A673 (cell line): Measurements from ENCODE around the gene GRAMD1B. TPM values are rescaled to one million over a fixed set of nuclear protein-coding genes. Genes with fewer than 3 reads are reported as not detected.
"Not testable (repeated sequence)": the region's sequence is repeated elsewhere in the genome, so short reads cannot be mapped to it uniquely, and the experiment has no call there.

ENCODE experiments used
- BruUV-seq: library from RNA; stranded (reverse); fragments of 400-500 nt; replicated peaks from 2 replicates; lab custom pipeline; 2021; lab: Mats Ljungman, UMichigan
- CTCF ChIA-PET: fragments of 300-600 bp; sonication (Branson Sonifier 250); formaldehyde crosslinking; loops from one replicate; lab custom pipeline; 2022; ENCODE audit warnings: antibody characterized with exemption; lab: Charles Lee
- POLR2A ChIA-PET: fragments of 300-600 bp; sonication (Branson Sonifier 250); formaldehyde crosslinking; loops from one replicate; lab custom pipeline; 2022; ENCODE audit warnings: antibody characterized with exemption; ENCODE audit not compliant: low non-redundant PET; lab: Charles Lee
- DNase-seq: peaks from one replicate; pipeline ENCODE4 v3.0.0-alpha.2; 2015; ENCODE audit warnings: low spot score
- H3K27ac ChIP-seq: fragments of 200-600 bp; sonication (generic); 2 replicates; pipeline ENCODE4 v1.5.1; 2016; ENCODE audit warnings: mixed run types, low read depth, mild to moderate bottlenecking, mixed read lengths, antibody characterized with exemption, low read length; ENCODE audit not compliant: poor library complexity, severe bottlenecking
- H3K27me3 ChIP-seq: fragments of 200-600 bp; sonication (generic); replicated peaks from 2 replicates; pipeline ENCODE4 v1.6.1; 2017; ENCODE audit warnings: mixed run types, low read depth, mild to moderate bottlenecking, mixed read lengths, antibody characterized with exemption, low read length; ENCODE audit not compliant: insufficient read depth, poor library complexity
- H3K36me3 ChIP-seq: fragments of 200-600 bp; sonication (generic); 2 replicates; pipeline ENCODE4 v1.6.1; 2016; ENCODE audit warnings: mixed run types, mild to moderate bottlenecking, mixed read lengths, antibody characterized with exemption, low read length; ENCODE audit not compliant: insufficient read depth, poor library complexity, severe bottlenecking
- H3K4me1 ChIP-seq: fragments of 200-600 bp; sonication (generic); 2 replicates; pipeline ENCODE4 v1.6.1; 2017; ENCODE audit warnings: mixed run types, mild to moderate bottlenecking, mixed read lengths, antibody characterized with exemption, low read length; ENCODE audit not compliant: insufficient read depth, poor library complexity, severe bottlenecking
- H3K4me3 ChIP-seq: fragments of 200-600 bp; sonication (generic); 2 replicates; pipeline ENCODE4 v1.5.1; 2016; ENCODE audit warnings: low read depth, mixed run types, mild to moderate bottlenecking, mixed read lengths, low read length; ENCODE audit not compliant: poor library complexity, severe bottlenecking
- H3K9me3 ChIP-seq: fragments of 200-600 bp; sonication (generic); 2 replicates; pipeline ENCODE4 v1.6.1; 2016; ENCODE audit warnings: mixed run types, low read depth, mild to moderate bottlenecking, mixed read lengths, antibody characterized with exemption, low read length; ENCODE audit not compliant: poor library complexity, severe bottlenecking
- EZH2 ChIP-seq: fragments of 200-600 bp; sonication (generic); IDR thresholded peaks from 2 replicates; pipeline ENCODE4 v1.6.1; 2017; ENCODE audit warnings: borderline replicate concordance, low read depth, mild to moderate bottlenecking, mixed read lengths, antibody characterized with exemption, low read length; ENCODE audit not compliant: poor library complexity, severe bottlenecking
- intact Hi-C: fragments of 100-400 bp; cut with micrococcal nuclease; formaldehyde crosslinking; loops from one replicate; pipeline ENCODE4 v1.10.0; 2022; ENCODE audit not compliant: unreplicated experiment
- total RNA-seq: library from RNA; stranded (reverse); gene quantifications from 2 replicates; pipeline ENCODE4 v1.2.3, GENCODE V29; 2021
- TF ChIP-seq, protein P1 (sequence below): fragments of 300-800, 200-600 bp; sonication (generic); conservative IDR thresholded peaks from 2 replicates; pipeline ENCODE4 v1.5.1; 2017; ENCODE audit warnings: low read depth, mild to moderate bottlenecking, antibody characterized with exemption, low read length, moderate library complexity, mixed read lengths

GRAMD1B gene
- total RNA-seq, 1 experiment from 2014 or later, result 13.0 TPM

DNA sequence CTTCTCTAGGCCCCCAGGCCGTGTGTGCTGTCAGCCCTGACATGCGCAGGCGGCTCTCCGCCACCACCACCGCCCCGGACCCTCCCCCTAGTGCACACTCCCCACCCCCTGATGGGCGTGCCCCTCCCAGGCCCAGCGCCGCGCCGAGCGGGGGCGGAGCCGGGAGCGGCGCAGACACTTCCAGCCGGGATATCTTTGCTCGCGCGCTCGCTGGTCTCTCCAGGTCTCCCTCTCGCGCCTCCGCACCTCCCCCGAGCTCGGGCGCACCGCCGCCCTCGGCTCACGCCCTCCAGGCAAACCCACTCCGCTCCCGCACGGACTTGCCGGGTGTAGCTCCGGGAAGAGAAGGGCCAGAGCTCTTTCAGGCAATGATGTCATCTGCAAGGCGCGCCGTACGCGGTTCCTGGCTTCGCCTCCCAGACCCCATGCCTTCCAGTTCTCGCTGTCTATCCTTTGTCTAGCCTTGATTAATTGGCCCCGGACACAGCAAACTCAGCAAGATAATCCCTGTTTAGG lies 224.6 kb downstream of the GRAMD1B start, which contains the start of gene SCN3B:
Gene SCN3B (minus strand): TSS at position 59 of the 516 bp plus-strand sequence. CDS start 823 bp downstream, outside the sequence.
- ChIA-PET CTCF (no interaction called here), POLR2A (interaction anchor here (0.5 kb wide), 1 partner anchor 98 kb away, joined by 3 read pairs; no protein-coding TSS in a partner anchor)
- no peak within 1 kb of the TSS for H3K27ac ChIP-seq
- H3K36me3 ChIP-seq, result no peaks in the 10 kb centered on the region
- TF ChIP-seq, protein P1, sequence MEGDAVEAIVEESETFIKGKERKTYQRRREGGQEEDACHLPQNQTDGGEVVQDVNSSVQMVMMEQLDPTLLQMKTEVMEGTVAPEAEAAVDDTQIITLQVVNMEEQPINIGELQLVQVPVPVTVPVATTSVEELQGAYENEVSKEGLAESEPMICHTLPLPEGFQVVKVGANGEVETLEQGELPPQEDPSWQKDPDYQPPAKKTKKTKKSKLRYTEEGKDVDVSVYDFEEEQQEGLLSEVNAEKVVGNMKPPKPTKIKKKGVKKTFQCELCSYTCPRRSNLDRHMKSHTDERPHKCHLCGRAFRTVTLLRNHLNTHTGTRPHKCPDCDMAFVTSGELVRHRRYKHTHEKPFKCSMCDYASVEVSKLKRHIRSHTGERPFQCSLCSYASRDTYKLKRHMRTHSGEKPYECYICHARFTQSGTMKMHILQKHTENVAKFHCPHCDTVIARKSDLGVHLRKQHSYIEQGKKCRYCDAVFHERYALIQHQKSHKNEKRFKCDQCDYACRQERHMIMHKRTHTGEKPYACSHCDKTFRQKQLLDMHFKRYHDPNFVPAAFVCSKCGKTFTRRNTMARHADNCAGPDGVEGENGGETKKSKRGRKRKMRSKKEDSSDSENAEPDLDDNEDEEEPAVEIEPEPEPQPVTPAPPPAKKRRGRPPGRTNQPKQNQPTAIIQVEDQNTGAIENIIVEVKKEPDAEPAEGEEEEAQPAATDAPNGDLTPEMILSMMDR, result no peak
- TF ChIP-seq EZH2, result no peak
- peak within 1 kb of the TSS; percentile 63 for H3K4me3 ChIP-seq
- H3K9me3 ChIP-seq, result no peaks in the 10 kb centered on the region
- DNase-seq, result peak; percentile 91
- peaks cover 15% of the 10 kb centered on the region for H3K4me1 ChIP-seq
- peaks cover 42% of the 10 kb centered on the region for H3K27me3 ChIP-seq
- no TSS peak for BruUV-seq
- intact Hi-C loops, result no loop called here

DNA sequence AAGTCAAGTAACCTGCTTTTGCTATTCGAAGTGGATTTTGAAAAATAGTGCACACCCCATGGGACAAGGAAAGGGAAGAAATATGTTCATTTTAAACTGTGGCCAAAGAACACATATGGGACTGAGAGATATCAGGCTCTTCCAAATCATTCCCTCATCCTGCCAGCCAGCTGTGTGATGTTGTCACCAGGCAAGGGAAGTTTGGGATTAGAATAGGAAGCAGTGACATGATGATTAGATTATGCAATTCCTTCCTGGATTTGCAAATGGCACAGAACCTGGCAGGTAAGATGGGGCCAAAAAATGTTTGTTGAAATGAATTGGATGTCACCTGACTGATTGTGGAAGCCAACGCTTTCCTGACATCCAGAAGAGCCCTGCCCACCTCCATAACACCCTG lies 229.2 kb downstream of the GRAMD1B start:
- CTCF ChIA-PET, result interaction anchor here (1.1 kb wide), 1 partner anchor 52 kb away, joined by 3 read pairs; no protein-coding TSS in a partner anchor
- no TSS peak for BruUV-seq
- Histone ChIP-seq H3K4me1 (peaks cover 8% of the 10 kb centered on the region), H3K4me3 (no peak overlapping the region), H3K27me3 (no peaks in the 10 kb centered on the region), H3K9me3 (no peaks in the 10 kb centered on the region), H3K36me3 (no peaks in the 10 kb centered on the region), H3K27ac (no peak overlapping the region)
- intact Hi-C loops, result no loop called here
- TF ChIP-seq, protein P1, result no peak
- TF ChIP-seq EZH2, result no peak
- POLR2A ChIA-PET, result no interaction called here
- DNase-seq, result no peak

DNA sequence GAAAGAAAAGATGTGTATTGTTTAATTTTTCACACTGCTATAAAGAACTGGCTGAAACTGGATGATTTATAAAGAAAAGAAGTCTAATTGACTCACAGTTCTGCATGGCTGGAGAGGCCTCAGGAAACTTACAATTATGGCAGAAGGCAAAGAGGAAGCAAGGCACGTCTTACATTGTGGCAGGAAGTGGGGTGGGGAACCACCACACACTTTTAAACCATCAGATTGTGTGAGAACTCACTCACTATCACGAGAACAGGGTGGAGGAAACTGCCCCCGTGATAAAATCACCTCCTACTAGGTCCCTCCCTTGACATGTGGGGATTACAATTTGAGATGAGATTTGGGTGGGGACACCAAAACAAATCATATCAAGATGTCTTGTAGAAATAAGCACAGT lies 229.9 kb downstream of the GRAMD1B start:
- DNase-seq, H3K4me3 ChIP-seq, BruUV-seq, H3K27ac ChIP-seq, H3K4me1 ChIP-seq, POLR2A ChIA-PET, H3K9me3 ChIP-seq, H3K36me3 ChIP-seq, intact Hi-C loops, H3K27me3 ChIP-seq: not testable (repeated sequence)
- CTCF ChIA-PET, result interaction anchor here (1.1 kb wide), 1 partner anchor 51 kb away, joined by 3 read pairs; no protein-coding TSS in a partner anchor

DNA sequence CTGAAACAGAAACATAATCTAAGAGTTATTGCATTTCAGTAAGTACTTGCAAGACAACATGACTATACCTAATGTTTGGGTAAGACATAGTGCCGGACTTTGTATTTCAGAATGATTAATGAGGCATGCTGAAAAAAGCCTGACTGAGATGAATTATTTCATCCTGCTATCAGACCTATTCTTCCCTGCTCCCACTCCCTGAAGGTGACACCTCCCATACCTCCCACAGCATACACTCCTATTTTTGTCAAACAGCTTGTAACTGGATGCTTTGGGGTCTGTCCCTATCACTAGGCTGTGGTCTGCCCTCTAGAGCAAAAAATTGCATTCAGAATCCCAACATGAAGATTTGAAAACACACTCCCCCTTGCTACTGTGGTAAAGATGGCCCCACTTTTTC lies 235.2 kb downstream of the GRAMD1B start:
- no TSS peak for BruUV-seq
- intact Hi-C loops, result no loop called here
- POLR2A ChIA-PET, result no interaction called here

More for the DNA sequence above, 235.2 kb downstream of the GRAMD1B start:
- H3K4me1 ChIP-seq, result no peaks in the 10 kb centered on the region
- no peak overlapping the region for H3K4me3 ChIP-seq
- CTCF ChIA-PET, result no interaction called here
- no peak for DNase-seq
- H3K27me3 ChIP-seq, result no peaks in the 10 kb centered on the region
- no peak overlapping the region for H3K27ac ChIP-seq
- H3K36me3 ChIP-seq, result no peaks in the 10 kb centered on the region
- no peaks in the 10 kb centered on the region for H3K9me3 ChIP-seq
- no peak for TF ChIP-seq EZH2
- TF ChIP-seq, protein P1, result no peak
